Measurements from ENCODE around the gene GLIS1. TPM values are rescaled to one million over a fixed set of nuclear protein-coding genes. Genes with fewer than 3 reads are reported as not detected.
A peak's percentile ranks its signal among the peaks of the same experiment; 100 is the strongest.

GLIS1 gene
- total and polyA plus RNA-seq, 10 of the 15 experiments (the other 5 are each of a cell fraction or from before 2014, with no cell fraction given) = not detected

DNA sequence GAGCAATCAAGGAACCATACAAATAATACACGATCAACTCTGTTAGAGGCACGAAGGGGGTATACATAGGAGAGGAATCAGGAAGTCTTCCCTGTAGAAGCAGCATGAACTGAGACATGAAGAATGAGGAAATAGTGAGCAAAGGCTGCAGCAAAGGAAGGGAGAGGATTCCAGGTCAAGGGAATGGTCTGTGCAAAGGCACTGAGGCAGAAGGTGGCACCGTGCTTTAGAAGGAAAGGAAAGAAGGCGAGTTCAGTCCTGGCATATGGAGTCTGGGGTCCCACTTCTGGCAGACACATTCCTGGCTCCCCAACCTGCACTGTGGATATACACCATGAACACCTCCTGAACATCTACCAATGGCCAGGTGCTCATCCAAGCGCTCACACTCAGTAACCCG, 56.1 kb downstream of the GLIS1 start (continued):
- TF ChIP-seq, protein P1, sequence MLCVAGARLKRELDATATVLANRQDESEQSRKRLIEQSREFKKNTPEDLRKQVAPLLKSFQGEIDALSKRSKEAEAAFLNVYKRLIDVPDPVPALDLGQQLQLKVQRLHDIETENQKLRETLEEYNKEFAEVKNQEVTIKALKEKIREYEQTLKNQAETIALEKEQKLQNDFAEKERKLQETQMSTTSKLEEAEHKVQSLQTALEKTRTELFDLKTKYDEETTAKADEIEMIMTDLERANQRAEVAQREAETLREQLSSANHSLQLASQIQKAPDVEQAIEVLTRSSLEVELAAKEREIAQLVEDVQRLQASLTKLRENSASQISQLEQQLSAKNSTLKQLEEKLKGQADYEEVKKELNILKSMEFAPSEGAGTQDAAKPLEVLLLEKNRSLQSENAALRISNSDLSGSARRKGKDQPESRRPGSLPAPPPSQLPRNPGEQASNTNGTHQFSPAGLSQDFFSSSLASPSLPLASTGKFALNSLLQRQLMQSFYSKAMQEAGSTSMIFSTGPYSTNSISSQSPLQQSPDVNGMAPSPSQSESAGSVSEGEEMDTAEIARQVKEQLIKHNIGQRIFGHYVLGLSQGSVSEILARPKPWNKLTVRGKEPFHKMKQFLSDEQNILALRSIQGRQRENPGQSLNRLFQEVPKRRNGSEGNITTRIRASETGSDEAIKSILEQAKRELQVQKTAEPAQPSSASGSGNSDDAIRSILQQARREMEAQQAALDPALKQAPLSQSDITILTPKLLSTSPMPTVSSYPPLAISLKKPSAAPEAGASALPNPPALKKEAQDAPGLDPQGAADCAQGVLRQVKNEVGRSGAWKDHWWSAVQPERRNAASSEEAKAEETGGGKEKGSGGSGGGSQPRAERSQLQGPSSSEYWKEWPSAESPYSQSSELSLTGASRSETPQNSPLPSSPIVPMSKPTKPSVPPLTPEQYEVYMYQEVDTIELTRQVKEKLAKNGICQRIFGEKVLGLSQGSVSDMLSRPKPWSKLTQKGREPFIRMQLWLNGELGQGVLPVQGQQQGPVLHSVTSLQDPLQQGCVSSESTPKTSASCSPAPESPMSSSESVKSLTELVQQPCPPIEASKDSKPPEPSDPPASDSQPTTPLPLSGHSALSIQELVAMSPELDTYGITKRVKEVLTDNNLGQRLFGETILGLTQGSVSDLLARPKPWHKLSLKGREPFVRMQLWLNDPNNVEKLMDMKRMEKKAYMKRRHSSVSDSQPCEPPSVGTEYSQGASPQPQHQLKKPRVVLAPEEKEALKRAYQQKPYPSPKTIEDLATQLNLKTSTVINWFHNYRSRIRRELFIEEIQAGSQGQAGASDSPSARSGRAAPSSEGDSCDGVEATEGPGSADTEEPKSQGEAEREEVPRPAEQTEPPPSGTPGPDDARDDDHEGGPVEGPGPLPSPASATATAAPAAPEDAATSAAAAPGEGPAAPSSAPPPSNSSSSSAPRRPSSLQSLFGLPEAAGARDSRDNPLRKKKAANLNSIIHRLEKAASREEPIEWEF (IDR thresholded peaks at IDR 0.05; ENCODE audit: insufficient replicate concordance, low read depth, low read length) = no peak
- no peak for TF ChIP-seq SPI1 (IDR thresholded peaks at IDR 0.05; ENCODE audit: borderline replicate concordance, insufficient read depth, low read depth, low read length)

DNA sequence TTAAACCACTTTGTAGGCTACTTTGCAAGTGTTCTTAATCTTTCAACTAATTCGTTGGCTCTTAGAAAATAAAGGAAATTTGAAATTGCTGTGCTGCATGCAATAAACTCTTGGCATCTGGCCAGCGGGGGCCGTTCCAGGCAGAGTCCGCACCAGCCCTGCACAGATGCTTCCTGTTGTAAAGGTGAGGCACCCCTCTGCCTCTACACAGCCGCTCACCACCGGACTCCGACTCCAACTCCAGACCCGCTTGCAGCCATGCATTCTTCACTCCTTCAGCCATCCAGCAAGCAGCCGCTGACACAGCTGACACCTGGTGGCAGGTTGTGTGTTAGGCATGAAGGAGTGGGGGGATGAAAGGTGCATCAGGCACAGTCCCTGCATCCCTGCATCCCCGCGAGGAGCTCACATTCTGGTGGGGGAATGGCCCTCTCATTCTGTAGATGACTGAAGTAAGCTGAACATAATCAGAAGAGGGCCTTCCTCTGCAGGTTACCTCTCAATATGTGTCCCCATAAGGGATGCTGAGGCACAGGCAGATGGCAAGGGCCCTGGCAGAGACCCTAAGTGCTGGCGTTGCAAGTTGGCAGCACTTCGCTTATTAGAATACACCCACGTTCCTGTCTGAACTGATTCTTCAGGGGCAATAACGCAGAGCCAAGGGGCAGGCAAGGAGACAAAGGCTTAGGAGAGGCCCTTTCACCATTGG, 56.8 kb downstream of the GLIS1 start:
- no peak overlapping the region for H3K4me2 ChIP-seq (ENCODE audit: control insufficient read depth, insufficient read depth)
- in situ Hi-C loops (cut with MboI) = no loop called here
- POLR2A ChIA-PET = no interaction called here
- H3K27me3 ChIP-seq (replicated peaks in 1 of 2; ENCODE audit: control insufficient read depth in 2 of 2, insufficient read depth in 2 of 2, low read length in 1 of 2) = peaks cover 0 to 13% of the 10 kb centered on the region in 2 experiments; a peak in 2 of 4 replicates
- no peaks in the 10 kb centered on the region for H4K20me1 ChIP-seq (ENCODE audit: control insufficient read depth, insufficient read depth)
- CTCF ChIA-PET = no interaction called here
- no peak overlapping the region for H3K9ac ChIP-seq (ENCODE audit: control insufficient read depth, insufficient read depth, low read length)
- H2AFZ ChIP-seq (ENCODE audit: control insufficient read depth, low read depth, low read length) = no peak overlapping the region
- no peaks in the 10 kb centered on the region for H3K9me3 ChIP-seq (replicated peaks; ENCODE audit: control insufficient read depth, insufficient read depth, low read length)
- no peaks in the 10 kb centered on the region for H3K36me3 ChIP-seq (ENCODE audit: control insufficient read depth in 2 of 2, insufficient read depth in 2 of 2, low read length in 1 of 2)
- ATAC-seq = peak; percentile 76
- no peak overlapping the region for H3K27ac ChIP-seq (ENCODE audit: control insufficient read depth, insufficient read depth)
- RAD21 ChIA-PET (ENCODE audit: unreplicated experiment) = interaction anchor here (0.6 kb wide), 1 partner anchor 132 kb away, joined by 3 read pairs; no protein-coding TSS in a partner anchor
- H3K4me1 ChIP-seq (ENCODE audit: control insufficient read depth, insufficient read depth, low read length) = no peaks in the 10 kb centered on the region
- SMC1A ChIA-PET (ENCODE audit: uncharacterized antibody, unreplicated experiment) = interaction anchor here (0.7 to 1.2 kb wide), 2 partner anchors 9 to 101 kb away, joined by 3 to 4 read pairs; no protein-coding TSS in a partner anchor
- WGBS (ENCODE audit: insufficient coverage, insufficient replicate concordance, low lambda C conversion rate, missing lambda C conversion rate) = 2% methylated on average over 15 of the region's 15 CpGs
- TF ChIP-seq, protein P2, sequence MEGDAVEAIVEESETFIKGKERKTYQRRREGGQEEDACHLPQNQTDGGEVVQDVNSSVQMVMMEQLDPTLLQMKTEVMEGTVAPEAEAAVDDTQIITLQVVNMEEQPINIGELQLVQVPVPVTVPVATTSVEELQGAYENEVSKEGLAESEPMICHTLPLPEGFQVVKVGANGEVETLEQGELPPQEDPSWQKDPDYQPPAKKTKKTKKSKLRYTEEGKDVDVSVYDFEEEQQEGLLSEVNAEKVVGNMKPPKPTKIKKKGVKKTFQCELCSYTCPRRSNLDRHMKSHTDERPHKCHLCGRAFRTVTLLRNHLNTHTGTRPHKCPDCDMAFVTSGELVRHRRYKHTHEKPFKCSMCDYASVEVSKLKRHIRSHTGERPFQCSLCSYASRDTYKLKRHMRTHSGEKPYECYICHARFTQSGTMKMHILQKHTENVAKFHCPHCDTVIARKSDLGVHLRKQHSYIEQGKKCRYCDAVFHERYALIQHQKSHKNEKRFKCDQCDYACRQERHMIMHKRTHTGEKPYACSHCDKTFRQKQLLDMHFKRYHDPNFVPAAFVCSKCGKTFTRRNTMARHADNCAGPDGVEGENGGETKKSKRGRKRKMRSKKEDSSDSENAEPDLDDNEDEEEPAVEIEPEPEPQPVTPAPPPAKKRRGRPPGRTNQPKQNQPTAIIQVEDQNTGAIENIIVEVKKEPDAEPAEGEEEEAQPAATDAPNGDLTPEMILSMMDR (IDR thresholded peaks at IDR 0.05 in 2 of 3, conservative IDR thresholded peaks at IDR 0.05 in 1 of 3; ENCODE audit: control insufficient read depth in 2 of 3, extremely low read depth in 1 of 3, insufficient read depth in 1 of 3, low read depth in 3 of 3, low read length in 3 of 3) = peak; percentile 41 to 44 (median 41); a peak in 4 of 6 replicates
- TF ChIP-seq PML (IDR thresholded peaks at IDR 0.05; ENCODE audit: low read length) = no peak
- TF ChIP-seq, protein P3, sequence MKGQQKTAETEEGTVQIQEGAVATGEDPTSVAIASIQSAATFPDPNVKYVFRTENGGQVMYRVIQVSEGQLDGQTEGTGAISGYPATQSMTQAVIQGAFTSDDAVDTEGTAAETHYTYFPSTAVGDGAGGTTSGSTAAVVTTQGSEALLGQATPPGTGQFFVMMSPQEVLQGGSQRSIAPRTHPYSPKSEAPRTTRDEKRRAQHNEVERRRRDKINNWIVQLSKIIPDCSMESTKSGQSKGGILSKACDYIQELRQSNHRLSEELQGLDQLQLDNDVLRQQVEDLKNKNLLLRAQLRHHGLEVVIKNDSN (IDR thresholded peaks at IDR 0.05; ENCODE audit: borderline replicate concordance, extremely low read length, insufficient read depth, low read depth, low read length) = no peak
- no peak for TF ChIP-seq FOS (IDR thresholded peaks at IDR 0.05; ENCODE audit: borderline replicate concordance, extremely low read depth, insufficient read length)
- TF ChIP-seq RAD21 (IDR thresholded peaks at IDR 0.05; ENCODE audit: insufficient read depth, low read depth, low read length) = peak; percentile 48
- no peak for TF ChIP-seq RELA (IDR thresholded peaks at IDR 0.05; ENCODE audit: borderline replicate concordance, partially characterized antibody)
- TF ChIP-seq SMC3 (IDR thresholded peaks at IDR 0.05; ENCODE audit: borderline replicate concordance, low read length) = peak; percentile 50; the same call in 1 of the 2 replicates
- TF ChIP-seq, protein P4, sequence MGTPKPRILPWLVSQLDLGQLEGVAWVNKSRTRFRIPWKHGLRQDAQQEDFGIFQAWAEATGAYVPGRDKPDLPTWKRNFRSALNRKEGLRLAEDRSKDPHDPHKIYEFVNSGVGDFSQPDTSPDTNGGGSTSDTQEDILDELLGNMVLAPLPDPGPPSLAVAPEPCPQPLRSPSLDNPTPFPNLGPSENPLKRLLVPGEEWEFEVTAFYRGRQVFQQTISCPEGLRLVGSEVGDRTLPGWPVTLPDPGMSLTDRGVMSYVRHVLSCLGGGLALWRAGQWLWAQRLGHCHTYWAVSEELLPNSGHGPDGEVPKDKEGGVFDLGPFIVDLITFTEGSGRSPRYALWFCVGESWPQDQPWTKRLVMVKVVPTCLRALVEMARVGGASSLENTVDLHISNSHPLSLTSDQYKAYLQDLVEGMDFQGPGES (IDR thresholded peaks at IDR 0.05) = no peak
- no peak overlapping the region for H3K4me3 ChIP-seq
- intact Hi-C loops (cut with micrococcal nuclease; ENCODE audit: unreplicated experiment) = no loop called here
- H3K79me2 ChIP-seq (ENCODE audit: control insufficient read depth, insufficient read depth, low read length) = no peaks in the 10 kb centered on the region
- no TSS peak for BruUV-seq (replicated peaks)
- no peak for FAIRE-seq
- DNase-seq (ENCODE audit: low read depth, low spot score) = no peak

Measured in GM12878 (cell line).